Progenitor cell of endocrine pancreas (in vitro differentiated cells): ENCODE data around the gene CYB5D1. TPM values are rescaled to one million over a fixed set of nuclear protein-coding genes. Genes with fewer than 3 reads are reported as not detected.

ENCODE experiments used
- DNase-seq: peaks from one replicate; pipeline ENCODE4 v3.0.0; 2021; ENCODE audit warnings: low spot score; ENCODE audit not compliant: unreplicated experiment
- H3K27ac Mint-ChIP-seq: 2 replicates; pipeline ENCODE4 v1.8.0; 2021; ENCODE audit warnings: mild to moderate bottlenecking, moderate library complexity, mixed read lengths
- H3K27me3 Mint-ChIP-seq: 2 replicates; pipeline ENCODE4 v1.8.0; 2021; ENCODE audit warnings: mixed read lengths
- H3K36me3 Mint-ChIP-seq: 2 replicates; pipeline ENCODE4 v1.8.0; 2022; ENCODE audit warnings: mixed read lengths; ENCODE audit not compliant: insufficient read depth
- H3K4me1 Mint-ChIP-seq: 2 replicates; pipeline ENCODE4 v1.8.0; 2021; ENCODE audit warnings: low read depth, mixed read lengths
- H3K4me3 Mint-ChIP-seq: 2 replicates; pipeline ENCODE4 v1.8.0; 2021; ENCODE audit warnings: low read depth, mild to moderate bottlenecking, moderate library complexity, mixed read lengths
- H3K9me3 Mint-ChIP-seq: 2 replicates; pipeline ENCODE4 v1.8.0; 2021; ENCODE audit warnings: low read depth, mixed read lengths
- total RNA-seq: library from RNA; stranded (reverse); gene quantifications from 2 replicates; pipeline ENCODE4 v1.2.1, GENCODE V29; 2021
- TF ChIP-seq, protein P1 (sequence below): fragments of 200-600 bp; sonication (generic); IDR thresholded peaks from one replicate; pipeline ENCODE4 v1.5.0; 2021; ENCODE audit warnings: antibody characterized with exemption, mild to moderate bottlenecking; ENCODE audit not compliant: unreplicated experiment

Gene CYB5D1
- total RNA-seq, 1 donor from 2014 or later, result 18.2 TPM

DNA sequence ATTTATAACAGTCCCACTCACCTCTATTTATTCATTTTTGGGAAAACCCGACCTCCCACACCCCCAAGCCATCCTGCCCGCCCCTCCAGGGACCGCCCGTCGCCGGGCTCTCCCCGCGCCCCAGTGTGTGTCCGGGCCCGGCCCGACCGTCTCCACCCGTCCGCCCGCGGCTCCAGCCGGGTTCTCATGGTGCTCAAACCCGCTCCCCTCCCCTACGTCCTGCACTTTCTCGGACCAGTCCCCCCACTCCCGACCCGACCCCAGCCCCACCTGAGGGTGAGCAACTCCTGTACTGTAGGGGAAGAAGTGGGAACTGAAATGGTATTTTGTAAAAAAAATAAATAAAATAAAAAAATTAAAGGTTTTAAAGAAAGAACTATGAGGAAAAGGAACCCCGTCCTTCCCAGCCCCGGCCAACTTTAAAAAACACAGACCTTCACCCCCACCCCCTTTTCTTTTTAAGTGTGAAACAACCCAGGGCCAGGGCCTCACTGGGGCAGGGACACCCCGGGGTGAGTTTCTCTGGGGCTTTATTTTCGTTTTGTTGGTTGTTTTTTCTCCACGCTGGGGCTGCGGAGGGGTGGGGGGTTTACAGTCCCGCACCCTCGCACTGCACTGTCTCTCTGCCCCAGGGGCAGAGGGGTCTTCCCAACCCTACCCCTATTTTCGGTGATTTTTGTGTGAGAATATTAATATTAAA lies 3.6 kb upstream of the CYB5D1 start:
- no peak overlapping the region for H3K27ac Mint-ChIP-seq

GRCh38 chr17:7854851-7855659 lies 2.7 kb upstream of the CYB5D1 start, which contains the start of gene TMEM88:
Gene TMEM88 (plus strand): TSS chr17:7855066. CDS start chr17:7855075, 9 bp downstream.
- no peak for DNase-seq
- H3K36me3 Mint-ChIP-seq, result peaks cover 26% of the 10 kb centered on the region

More for the DNA sequence above, 3.6 kb upstream of the CYB5D1 start:
- H3K4me3 Mint-ChIP-seq, result no peak overlapping the region
- H3K27me3 Mint-ChIP-seq, result no peaks in the 10 kb centered on the region
- H3K4me1 Mint-ChIP-seq, result peaks cover 6% of the 10 kb centered on the region
- H3K9me3 Mint-ChIP-seq, result no peaks in the 10 kb centered on the region
- H3K36me3 Mint-ChIP-seq, result peaks cover 26% of the 10 kb centered on the region
- DNase-seq, result no peak
- TF ChIP-seq, protein P1, sequence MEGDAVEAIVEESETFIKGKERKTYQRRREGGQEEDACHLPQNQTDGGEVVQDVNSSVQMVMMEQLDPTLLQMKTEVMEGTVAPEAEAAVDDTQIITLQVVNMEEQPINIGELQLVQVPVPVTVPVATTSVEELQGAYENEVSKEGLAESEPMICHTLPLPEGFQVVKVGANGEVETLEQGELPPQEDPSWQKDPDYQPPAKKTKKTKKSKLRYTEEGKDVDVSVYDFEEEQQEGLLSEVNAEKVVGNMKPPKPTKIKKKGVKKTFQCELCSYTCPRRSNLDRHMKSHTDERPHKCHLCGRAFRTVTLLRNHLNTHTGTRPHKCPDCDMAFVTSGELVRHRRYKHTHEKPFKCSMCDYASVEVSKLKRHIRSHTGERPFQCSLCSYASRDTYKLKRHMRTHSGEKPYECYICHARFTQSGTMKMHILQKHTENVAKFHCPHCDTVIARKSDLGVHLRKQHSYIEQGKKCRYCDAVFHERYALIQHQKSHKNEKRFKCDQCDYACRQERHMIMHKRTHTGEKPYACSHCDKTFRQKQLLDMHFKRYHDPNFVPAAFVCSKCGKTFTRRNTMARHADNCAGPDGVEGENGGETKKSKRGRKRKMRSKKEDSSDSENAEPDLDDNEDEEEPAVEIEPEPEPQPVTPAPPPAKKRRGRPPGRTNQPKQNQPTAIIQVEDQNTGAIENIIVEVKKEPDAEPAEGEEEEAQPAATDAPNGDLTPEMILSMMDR, result no peak

GRCh38 chr17:7855660-7856010 lies 2.2 kb upstream of the CYB5D1 start:
- Mint-ChIP-seq H3K9me3 (no peaks in the 10 kb centered on the region), H3K4me1 (peaks cover 6% of the 10 kb centered on the region), H3K27ac (peak overlapping the region; percentile 89), H3K4me3 (no peak overlapping the region), H3K36me3 (peaks cover 25% of the 10 kb centered on the region), H3K27me3 (no peaks in the 10 kb centered on the region)
- DNase-seq, result no peak
- TF ChIP-seq, protein P1, result no peak

More at GRCh38 chr17:7854851-7855659, 2.7 kb upstream of the CYB5D1 start, which contains the start of gene TMEM88:
- H3K27me3 Mint-ChIP-seq, result no peaks in the 10 kb centered on the region
- peaks cover 6% of the 10 kb centered on the region for H3K4me1 Mint-ChIP-seq
- H3K9me3 Mint-ChIP-seq, result no peaks in the 10 kb centered on the region
- TF ChIP-seq, protein P1, result no peak
- H3K4me3 Mint-ChIP-seq, result no peak within 1 kb of the TSS
- peak within 1 kb of the TSS; percentile 89 for H3K27ac Mint-ChIP-seq

GRCh38 chr17:7856011-7856810 lies 1.6 kb upstream of the CYB5D1 start:
- Mint-ChIP-seq H3K36me3 (peaks cover 23% of the 10 kb centered on the region), H3K27me3 (no peaks in the 10 kb centered on the region), H3K4me1 (peaks cover 6% of the 10 kb centered on the region), H3K4me3 (no peak overlapping the region), H3K9me3 (no peaks in the 10 kb centered on the region), H3K27ac (peak overlapping the region; percentile 89)
- DNase-seq, result no peak
- TF ChIP-seq, protein P1, result no peak
